Neuronal stem cell (in vitro differentiated cells): ENCODE results near the gene PRRG3.
A peak's percentile ranks its signal among the peaks of the same experiment; 100 is the strongest.

ENCODE experiments used
- DNase-seq: peaks from one replicate; pipeline ENCODE4 v3.0.0-alpha.2; 2013; ENCODE audit warnings: low spot score
- H2AFZ ChIP-seq: one replicate; pipeline ENCODE4 v1.6.1; 2013; ENCODE audit warnings: mild to moderate bottlenecking, low read length, inconsistent platforms
- H2AK5ac ChIP-seq: 2 replicates; pipeline ENCODE4 v1.6.1; 2013; ENCODE audit warnings: low read depth, mild to moderate bottlenecking, inconsistent platforms, low read length, moderate library complexity, mixed read lengths
- H2BK120ac ChIP-seq: 2 replicates; pipeline ENCODE4 v1.6.1; 2013; ENCODE audit warnings: low read depth, mild to moderate bottlenecking, inconsistent platforms, low read length, moderate library complexity, mixed read lengths
- H2BK12ac ChIP-seq: one replicate; pipeline ENCODE4 v1.6.1; 2013; ENCODE audit warnings: low read length, inconsistent platforms
- H2BK15ac ChIP-seq: 2 replicates; pipeline ENCODE4 v1.6.1; 2013; ENCODE audit warnings: mild to moderate bottlenecking, low read length, inconsistent platforms, mixed read lengths
- H2BK5ac ChIP-seq: one replicate; pipeline ENCODE4 v1.6.1; 2013; ENCODE audit warnings: inconsistent platforms, mild to moderate bottlenecking, low read length, moderate library complexity
- H3K14ac ChIP-seq: one replicate; pipeline ENCODE4 v1.6.1; 2013; ENCODE audit warnings: low read length, inconsistent platforms
- H3K18ac ChIP-seq: 2 replicates; pipeline ENCODE4 v1.6.1; 2013; ENCODE audit warnings: low read length, inconsistent platforms
- H3K23ac ChIP-seq: 2 replicates; pipeline ENCODE4 v1.6.1; 2013; ENCODE audit warnings: low read depth, mild to moderate bottlenecking, mixed read lengths, low read length, inconsistent platforms; ENCODE audit not compliant: poor library complexity
- H3K27ac ChIP-seq: replicated peaks from 3 replicates; pipeline ENCODE4 v1.5.1; 2013; ENCODE audit warnings: low read length, inconsistent platforms
- H3K27me3 ChIP-seq, 3 experiments: 2 replicates each; pipeline ENCODE4 v1.6.1; 2013; ENCODE audit warnings: low read length in 3 of 3, mild to moderate bottlenecking in 2 of 3, inconsistent platforms in 1 of 3, low read depth in 1 of 3, mixed read lengths in 1 of 3, moderate library complexity in 1 of 3; ENCODE audit not compliant: control insufficient read depth in 3 of 3, insufficient read depth in 3 of 3
- H3K36me3 ChIP-seq, 2 donors: replicated peaks in 1 of 2; 2 replicates each; pipeline ENCODE4 v1.6.1; 2013; ENCODE audit warnings: low read length in 2 of 2; ENCODE audit not compliant: control insufficient read depth in 2 of 2, insufficient read depth in 2 of 2
- H3K4ac ChIP-seq: 2 replicates; pipeline ENCODE4 v1.6.1; 2013; ENCODE audit warnings: inconsistent platforms, mild to moderate bottlenecking, low read length, moderate library complexity
- H3K4me1 ChIP-seq, 2 donors: 1 replicate in 1 of 2; 2 replicates in 1 of 2; pipeline ENCODE4 v1.6.1; 2013; ENCODE audit warnings: low read length in 2 of 2, low read depth in 1 of 2; ENCODE audit not compliant: control insufficient read depth in 2 of 2, insufficient read depth in 1 of 2
- H3K4me2 ChIP-seq: one replicate; pipeline ENCODE4 v1.6.1; 2013; ENCODE audit warnings: mild to moderate bottlenecking, low read length, inconsistent platforms; ENCODE audit not compliant: insufficient read depth, poor library complexity, severe bottlenecking
- H3K4me3 ChIP-seq, 2 donors: 2 replicates each; pipeline ENCODE4 v1.5.1; 2013; ENCODE audit warnings: low read length in 2 of 2, mild to moderate bottlenecking in 2 of 2, inconsistent platforms in 1 of 2, moderate library complexity in 1 of 2
- H3K79me1 ChIP-seq: one replicate; pipeline ENCODE4 v1.6.1; 2013; ENCODE audit warnings: low read depth, mild to moderate bottlenecking, inconsistent platforms, low read length, moderate library complexity
- H3K9ac ChIP-seq: one replicate; pipeline ENCODE4 v1.6.1; 2013; ENCODE audit warnings: mild to moderate bottlenecking, low read depth, low read length, inconsistent platforms; ENCODE audit not compliant: poor library complexity
- H3K9me3 ChIP-seq, 2 donors: replicated peaks in 1 of 2; 2 replicates each; pipeline versions ENCODE3 to v1.6.1; 2013; ENCODE audit warnings: low read length in 2 of 2, mild to moderate bottlenecking in 2 of 2, inconsistent platforms in 1 of 2, low read depth in 1 of 2, mixed read lengths in 1 of 2, moderate library complexity in 1 of 2; ENCODE audit not compliant: control insufficient read depth in 2 of 2, insufficient read depth in 1 of 2
- H4K8ac ChIP-seq: one replicate; pipeline ENCODE4 v1.6.1; 2013; ENCODE audit warnings: low read depth, mild to moderate bottlenecking, inconsistent platforms, low read length, moderate library complexity
- H4K91ac ChIP-seq: one replicate; pipeline ENCODE4 v1.6.1; 2013; ENCODE audit warnings: low read length, low read depth, mild to moderate bottlenecking, inconsistent platforms; ENCODE audit not compliant: poor library complexity
- WGBS, 2 donors: extraction: QIAGEN DNeasy Blood & Tissue Kit; methylation state at CpG; one replicate each; pipeline ENCODE4 v1.1.7; 2013; ENCODE audit warnings: missing lambda C conversion rate in 2 of 2, mixed read lengths in 1 of 2; ENCODE audit not compliant: insufficient read length in 2 of 2, insufficient replicate concordance in 1 of 2; ENCODE audit errors: extremely low coverage in 2 of 2; 5-methylcytosine and 5-hydroxymethylcytosine counted together

The PRRG3 gene

GRCh38 chrX:151714362-151714761, 19.1 kb downstream of the PRRG3 start:
- Histone ChIP-seq H2BK120ac (no peak overlapping the region), H3K4me2 (no peak overlapping the region)
- WGBS, 2 donors: no CpG with 5 or more reads among the region's 5 CpGs

GRCh38 chrX:151715752-151716151, 20.5 kb downstream of the PRRG3 start, which contains the start of gene FATE1:
TSS of gene FATE1 (plus strand) at chrX:151716035. CDS start at chrX:151716120, 85 bp downstream.
- Histone ChIP-seq H3K9me3 (no peaks in the 10 kb centered on the region), H3K27ac (no peak within 1 kb of the TSS), H3K79me1 (no peaks in the 10 kb centered on the region), H4K8ac (no peak within 1 kb of the TSS), H2AK5ac (no peak within 1 kb of the TSS), H2BK120ac (no peak within 1 kb of the TSS), H3K36me3 (no peaks in the 10 kb centered on the region), H2BK12ac (no peak within 1 kb of the TSS), H3K4me3 (no peak within 1 kb of the TSS), H3K4me1 (no peaks in the 10 kb centered on the region), H2AFZ (no peak within 1 kb of the TSS), H3K9ac (no peak within 1 kb of the TSS), H3K4me2 (no peak within 1 kb of the TSS), H3K27me3 (peaks cover 0 to 7% (median 0%) of the 10 kb centered on the region in 3 experiments), H3K14ac (no peak within 1 kb of the TSS), H2BK5ac (no peak within 1 kb of the TSS), H3K18ac (no peak within 1 kb of the TSS), H3K4ac (no peak within 1 kb of the TSS), H2BK15ac (no peak within 1 kb of the TSS), H3K23ac (no peak within 1 kb of the TSS), H4K91ac (no peak within 1 kb of the TSS)
- DNase-seq: no peak
- WGBS, 2 donors: no CpG with 5 or more reads among the region's 3 CpGs

More at GRCh38 chrX:151714362-151714761, 19.1 kb downstream of the PRRG3 start:
- no peaks in the 10 kb centered on the region for H3K4me1 ChIP-seq
- H3K4me3 ChIP-seq: no peak overlapping the region
- H3K14ac ChIP-seq: no peak overlapping the region
- H3K27ac ChIP-seq: no peak overlapping the region
- no peak overlapping the region for H2BK12ac ChIP-seq
- DNase-seq: no peak
- H4K8ac ChIP-seq: no peak overlapping the region
- no peak overlapping the region for H3K23ac ChIP-seq
- no peak overlapping the region for H2AK5ac ChIP-seq
- H2BK15ac ChIP-seq: no peak overlapping the region
- no peak overlapping the region for H3K9ac ChIP-seq
- H3K79me1 ChIP-seq: no peaks in the 10 kb centered on the region
- H3K9me3 ChIP-seq: no peaks in the 10 kb centered on the region
- no peaks in the 10 kb centered on the region for H3K36me3 ChIP-seq
- no peak overlapping the region for H2BK5ac ChIP-seq
- no peak overlapping the region for H2AFZ ChIP-seq
- peaks cover 0 to 14% (median 0%) of the 10 kb centered on the region in 3 experiments for H3K27me3 ChIP-seq
- H3K4ac ChIP-seq: no peak overlapping the region
- no peak overlapping the region for H4K91ac ChIP-seq
- no peak overlapping the region for H3K18ac ChIP-seq

- Histone ChIP-seq H3K4me3 (no peak overlapping the region), H4K8ac (no peak overlapping the region), H3K36me3 (no peaks in the 10 kb centered on the region), H3K14ac (no peak overlapping the region), H3K4ac (no peak overlapping the region), H3K18ac (no peak overlapping the region), H3K79me1 (no peaks in the 10 kb centered on the region), H2AFZ (no peak overlapping the region), H3K27ac (no peak overlapping the region), H4K91ac (no peak overlapping the region), H3K4me2 (no peak overlapping the region), H2BK5ac (no peak overlapping the region), H3K23ac (no peak overlapping the region), H2AK5ac (no peak overlapping the region), H3K4me1 (no peaks in the 10 kb centered on the region), H2BK120ac (no peak overlapping the region), H2BK15ac (no peak overlapping the region), H3K27me3 (peaks cover 0 to 8% (median 0%) of the 10 kb centered on the region in 3 experiments), H3K9me3 (no peaks in the 10 kb centered on the region), H2BK12ac (no peak overlapping the region), H3K9ac (no peak overlapping the region)
- peak; percentile 27 for DNase-seq
- WGBS, 2 donors: no CpG with 5 or more reads among the region's 24 CpGs
These were observed 27.1 kb downstream of the PRRG3 start for GRCh38 chrX:151722241-151722846.

- Histone ChIP-seq H3K4me3 (no peak overlapping the region), H3K27me3 (peaks cover 0 to 8% (median 0%) of the 10 kb centered on the region in 3 experiments), H3K18ac (no peak overlapping the region), H3K4ac (no peak overlapping the region), H2BK120ac (no peak overlapping the region), H3K27ac (no peak overlapping the region), H3K4me2 (no peak overlapping the region), H2AFZ (no peak overlapping the region), H2BK5ac (no peak overlapping the region), H2BK12ac (no peak overlapping the region), H3K4me1 (no peaks in the 10 kb centered on the region), H3K79me1 (no peaks in the 10 kb centered on the region), H3K36me3 (no peaks in the 10 kb centered on the region), H4K8ac (no peak overlapping the region), H3K23ac (no peak overlapping the region), H3K9me3 (no peaks in the 10 kb centered on the region), H3K14ac (no peak overlapping the region), H2BK15ac (no peak overlapping the region), H2AK5ac (no peak overlapping the region), H3K9ac (no peak overlapping the region), H4K91ac (no peak overlapping the region)
- WGBS, 2 donors: no CpG with 5 or more reads among the region's 7 CpGs
- no peak for DNase-seq
These were observed 28.0 kb downstream of the PRRG3 start for GRCh38 chrX:151723156-151723760.
